ENCODE results near the gene CECR2. TPM values are rescaled to one million over a fixed set of nuclear protein-coding genes. Genes with fewer than 3 reads are reported as not detected.

CECR2 gene
- total and polyA plus RNA-seq, 2 of the 8 experiments (the other 6 are each of a cell fraction or from before 2014, with no cell fraction given): 18.3 to 123 TPM

GRCh38 chr22:17484608-17485007 is 115.3 kb downstream of the CECR2 start (continued):
- no peak for TF ChIP-seq CBX8 (IDR thresholded peaks at IDR 0.05; ENCODE audit: borderline replicate concordance, low read depth, low read length)
